COLO668 (cell line): Measurements from ENCODE around the gene ACADS.
A peak's percentile ranks its signal among the peaks of the same experiment; 100 is the strongest.

Experiments used
- DNase-seq: peaks from one replicate; lab custom pipeline; 2025; ENCODE audit not compliant: unreplicated experiment; lab: John Stamatoyannopoulos, UW

The ACADS gene

GRCh38 chr12:120699553-120699952 lies 26.1 kb upstream of the ACADS start:
- DNase-seq: no peak

DNA sequence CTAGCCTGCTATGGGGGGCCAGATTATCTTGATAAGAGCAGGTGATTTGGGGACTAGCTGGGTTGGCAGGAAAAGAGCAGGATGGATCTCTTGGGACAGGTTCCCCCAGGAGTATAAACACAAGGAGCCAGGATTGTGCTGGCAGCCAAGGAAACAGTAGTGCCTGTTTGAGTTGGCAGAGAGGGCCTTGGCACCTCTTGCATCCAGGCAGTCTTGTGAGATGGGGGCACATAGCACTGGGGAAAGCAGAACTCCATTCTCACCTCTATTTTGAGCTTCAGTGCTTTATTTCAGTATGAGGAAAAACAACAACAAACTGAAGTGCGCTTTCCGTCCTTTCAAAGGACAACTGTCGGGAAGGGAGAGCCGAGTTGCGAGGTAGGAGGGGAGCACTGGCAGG lies 24.7 kb upstream of the ACADS start:
- no peak for DNase-seq

DNA sequence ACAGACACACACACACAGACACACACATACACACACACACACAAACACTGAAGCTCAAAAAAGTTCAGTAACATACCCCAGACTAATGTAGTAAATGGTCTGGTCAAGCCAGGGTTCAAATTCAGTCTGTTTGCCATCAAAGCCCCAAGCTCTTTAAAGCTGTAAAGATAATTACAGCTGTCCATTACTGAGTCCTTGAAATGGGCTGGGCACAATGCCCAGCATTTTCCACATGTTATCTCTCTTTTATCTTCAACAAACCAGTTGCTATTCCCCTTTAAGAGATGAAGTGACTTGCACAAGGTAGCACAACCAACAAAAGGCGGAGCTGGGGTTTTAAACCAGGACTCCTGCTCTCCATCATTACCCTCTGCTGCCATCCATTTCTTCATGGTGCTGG lies 23.0 kb upstream of the ACADS start:
- DNase-seq: no peak

DNA sequence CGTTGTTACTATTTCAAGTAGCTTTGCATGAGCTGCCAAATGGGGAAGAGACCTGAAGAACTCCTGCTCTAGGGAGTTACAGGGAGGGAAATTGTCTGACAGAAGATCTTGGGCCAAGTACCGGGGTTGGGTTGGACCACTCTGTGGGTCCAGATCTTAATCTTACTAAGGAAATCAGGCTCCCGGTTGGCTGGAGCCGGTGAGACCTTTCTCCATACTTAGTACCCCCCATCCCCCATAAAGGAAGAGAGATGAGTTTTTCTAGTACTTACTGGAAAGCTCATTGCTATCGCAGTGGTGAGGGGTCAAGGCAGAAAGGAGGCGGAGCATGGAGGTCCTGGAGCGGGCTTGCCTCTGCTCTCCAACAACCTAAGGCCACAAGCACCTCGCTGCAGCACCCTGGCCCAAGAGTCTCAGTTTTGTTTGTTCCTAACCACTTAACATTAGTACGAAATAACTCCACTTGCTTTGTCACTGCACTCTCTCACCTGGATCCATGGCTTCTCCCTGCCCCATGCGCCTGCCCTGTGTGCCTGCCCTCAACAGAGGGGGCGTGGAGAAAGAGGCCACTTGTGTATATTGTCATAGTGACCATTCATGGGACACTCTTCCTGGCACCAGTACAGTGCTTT lies 22.2 kb upstream of the ACADS start:
- DNase-seq: no peak

DNA sequence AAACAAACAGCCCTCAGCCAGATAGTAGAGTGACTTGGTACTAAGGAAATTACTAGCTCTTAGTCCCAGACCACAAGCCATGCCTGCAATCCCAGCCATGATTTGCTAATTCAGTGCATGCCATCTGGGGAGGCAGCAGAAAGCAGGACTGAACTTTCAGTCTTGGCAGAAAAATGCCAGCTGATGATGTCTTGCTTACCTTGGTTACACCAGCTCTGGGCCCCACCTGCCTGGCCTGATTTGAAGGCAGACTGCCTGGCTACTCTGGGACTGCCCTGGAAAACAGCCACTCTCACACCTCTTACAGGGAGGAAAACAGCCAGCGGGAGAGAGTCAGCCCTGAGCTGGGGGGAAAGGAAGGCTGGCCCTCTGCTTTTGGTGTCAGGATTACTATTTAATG lies 20.0 kb upstream of the ACADS start:
- no peak for DNase-seq

- no peak for DNase-seq
These were observed 19.6 kb upstream of the ACADS start for GRCh38 chr12:120706029-120706428.

- DNase-seq: no peak
These were observed 17.0 kb upstream of the ACADS start for GRCh38 chr12:120708651-120709050.

GRCh38 chr12:120710031-120710804 lies 15.4 kb upstream of the ACADS start, which contains the start of gene UNC119B:
Gene UNC119B, plus strand, starts transcription at chr12:120710458. Its CDS starts 17 bp downstream, at chr12:120710475.
- DNase-seq: peak; percentile 86

- DNase-seq: peak; percentile 43
These were observed 14.8 kb upstream of the ACADS start for GRCh38 chr12:120710805-120711296.

DNA sequence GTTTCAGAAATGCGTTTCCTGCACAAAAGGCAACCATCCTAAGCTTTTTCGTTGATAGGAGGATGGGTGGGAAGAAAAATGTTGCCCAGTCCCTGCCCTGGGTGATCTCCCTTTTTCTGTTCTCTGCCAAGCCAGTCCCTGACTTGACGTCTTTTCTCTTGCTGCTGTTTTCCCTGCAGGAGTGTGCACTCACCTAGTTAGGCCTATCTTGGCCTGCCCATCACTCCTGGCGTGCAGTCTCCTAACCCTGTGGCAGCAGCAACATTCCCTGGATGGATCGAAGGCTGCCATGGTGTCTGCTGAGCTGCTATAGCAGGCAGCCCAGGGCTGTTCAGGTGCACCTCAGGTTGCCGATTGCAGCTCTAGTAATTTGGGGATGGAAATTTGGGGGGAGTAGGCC lies 14.2 kb upstream of the ACADS start:
- DNase-seq: no peak

DNA sequence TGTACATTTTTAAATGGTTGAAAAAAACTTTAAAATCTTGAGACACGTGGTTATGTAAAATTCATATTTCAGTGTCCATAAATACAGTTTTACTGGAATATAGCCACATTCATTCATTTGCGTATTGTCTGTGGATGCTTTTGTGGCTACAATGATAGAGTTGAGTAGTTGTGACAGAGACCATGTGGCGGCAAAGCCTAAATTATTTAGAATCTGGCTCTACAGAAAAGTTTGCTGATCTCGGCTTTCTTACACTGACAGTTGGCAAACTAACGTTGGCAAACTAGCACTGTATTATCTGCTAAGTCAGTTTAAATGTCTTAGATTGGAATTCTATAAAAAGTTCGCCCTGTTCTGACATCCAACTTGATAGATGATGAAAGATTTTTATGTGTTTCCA lies 13.0 kb upstream of the ACADS start:
- no peak for DNase-seq

DNA sequence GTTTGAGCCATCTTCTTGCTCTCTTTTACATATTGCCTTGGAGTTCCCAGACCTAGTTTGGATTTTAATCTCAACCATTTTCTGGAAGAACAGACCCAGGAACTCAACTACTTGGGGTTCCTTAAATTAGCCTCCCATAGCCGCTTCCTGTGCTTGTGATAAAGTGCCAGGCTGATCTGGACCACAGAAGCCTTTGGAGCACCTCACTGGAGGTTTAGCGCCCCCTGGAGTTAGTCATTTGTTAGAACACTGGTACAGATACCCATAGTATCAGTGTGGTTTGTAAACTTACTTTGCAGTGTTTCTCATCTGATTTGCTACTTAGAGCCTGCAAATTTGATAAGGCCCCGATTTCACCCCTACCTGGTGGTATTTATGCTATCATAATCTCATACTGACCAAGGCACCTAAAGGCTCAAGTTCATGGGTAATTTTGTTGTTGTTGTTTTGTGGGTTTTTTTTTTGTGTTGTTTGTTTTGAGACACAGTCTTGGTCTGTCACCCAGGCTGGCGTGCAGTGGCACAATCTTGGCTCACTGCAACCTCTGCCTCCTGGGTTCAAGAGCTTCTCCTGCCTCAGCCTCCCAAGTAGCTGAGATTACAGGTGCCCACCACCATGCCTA lies 11.7 kb upstream of the ACADS start:
- peak; percentile 73 for DNase-seq

GRCh38 chr12:120718055-120718454 lies 7.6 kb upstream of the ACADS start:
- DNase-seq: no peak

GRCh38 chr12:120719072-120719471 lies 6.6 kb upstream of the ACADS start:
- DNase-seq: no peak

DNA sequence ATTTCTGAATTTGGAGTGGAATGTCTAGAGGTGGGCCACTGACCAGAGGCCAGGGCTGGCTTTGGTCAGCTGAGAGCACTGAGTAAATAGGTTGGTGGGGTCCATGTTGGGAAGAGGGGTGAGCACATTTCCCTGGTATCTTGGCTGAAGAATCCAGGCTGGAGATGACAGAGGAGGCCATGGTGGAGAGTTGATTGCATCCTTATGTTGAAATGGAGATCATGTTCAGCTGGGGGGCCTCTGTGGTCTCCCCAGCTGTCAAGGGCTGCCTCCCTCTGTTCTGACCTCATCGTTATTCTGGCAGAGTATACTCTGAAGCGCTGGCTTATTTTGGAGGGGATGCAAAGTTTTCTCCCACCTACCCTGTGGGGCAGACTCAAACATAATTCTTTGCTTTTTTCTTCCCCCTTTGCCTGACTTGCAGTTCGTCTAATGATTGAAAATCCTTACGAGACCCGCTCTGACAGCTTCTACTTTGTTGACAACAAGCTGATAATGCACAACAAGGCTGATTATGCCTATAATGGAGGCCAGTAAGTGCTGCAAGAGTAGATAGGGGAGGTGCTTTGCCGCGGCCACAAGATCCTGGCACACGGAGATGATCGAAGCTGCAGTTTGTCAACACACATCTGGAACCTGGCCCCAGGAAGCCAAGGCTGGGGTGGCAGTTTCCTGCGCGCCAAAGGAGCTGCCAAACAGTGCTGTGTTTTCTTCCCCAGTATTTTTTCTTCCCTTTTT lies 6.0 kb upstream of the ACADS start:
- no peak for DNase-seq

GRCh38 chr12:120720234-120720986 lies 5.2 kb upstream of the ACADS start:
- no peak for DNase-seq

DNA sequence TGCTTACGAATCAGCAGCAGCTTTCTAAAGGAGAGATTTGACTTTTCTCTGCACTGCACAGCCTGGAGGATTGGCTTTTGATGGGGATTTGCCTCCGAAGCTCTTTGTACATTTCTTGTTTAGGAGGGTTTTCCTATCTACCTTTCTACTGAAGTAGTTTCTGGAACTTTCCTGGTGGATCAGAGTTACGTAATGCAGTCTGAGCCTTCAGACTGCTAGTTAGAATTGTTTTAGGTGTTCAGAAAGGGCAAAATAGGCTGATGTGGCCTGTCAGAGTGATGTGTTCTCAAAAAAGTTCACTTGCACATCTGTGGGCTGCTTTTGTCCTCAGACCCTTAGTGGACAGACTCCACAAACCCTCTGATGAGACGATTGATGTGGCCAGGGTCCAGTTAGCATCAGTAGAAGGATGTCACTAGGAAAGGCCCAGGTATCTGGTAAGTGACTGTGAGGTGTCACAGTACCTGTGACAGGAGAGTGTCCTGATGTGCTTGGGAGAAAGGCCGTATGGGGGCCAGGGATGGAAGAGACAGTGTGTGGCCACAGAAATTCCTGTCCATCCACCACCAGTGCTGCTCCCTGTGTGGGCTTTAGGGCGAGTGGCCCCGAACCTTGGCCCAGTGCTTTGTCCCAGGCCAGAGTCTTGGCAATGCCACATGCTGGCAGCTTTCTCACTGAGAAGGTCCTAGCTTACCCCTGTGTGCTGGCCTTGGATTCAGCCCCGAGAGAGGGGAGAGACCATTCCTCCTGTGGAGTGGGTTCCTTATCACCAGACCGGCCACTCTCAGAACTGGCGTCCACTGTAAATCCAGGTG lies 4.4 kb upstream of the ACADS start:
- no peak for DNase-seq

DNA sequence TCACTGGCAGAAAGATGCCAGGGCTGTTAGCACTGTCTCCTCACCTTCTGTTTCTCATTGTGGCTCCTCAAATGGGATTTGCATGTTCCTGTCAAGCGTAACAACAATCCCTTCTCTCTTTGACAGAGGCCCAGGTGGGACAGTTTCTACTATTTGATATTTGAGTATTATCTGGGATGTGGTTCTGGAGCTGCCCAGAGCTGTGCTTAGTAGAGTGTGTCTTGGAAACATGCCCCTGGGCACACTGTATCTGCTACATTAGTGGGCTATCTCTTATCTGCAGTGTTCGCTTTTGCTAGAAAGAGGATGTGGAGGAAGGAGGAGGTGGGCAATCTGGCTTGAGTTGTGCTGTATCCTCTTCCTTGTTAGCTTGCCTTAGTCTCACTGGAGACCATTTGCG lies 3.8 kb upstream of the ACADS start:
- DNase-seq: no peak

DNA sequence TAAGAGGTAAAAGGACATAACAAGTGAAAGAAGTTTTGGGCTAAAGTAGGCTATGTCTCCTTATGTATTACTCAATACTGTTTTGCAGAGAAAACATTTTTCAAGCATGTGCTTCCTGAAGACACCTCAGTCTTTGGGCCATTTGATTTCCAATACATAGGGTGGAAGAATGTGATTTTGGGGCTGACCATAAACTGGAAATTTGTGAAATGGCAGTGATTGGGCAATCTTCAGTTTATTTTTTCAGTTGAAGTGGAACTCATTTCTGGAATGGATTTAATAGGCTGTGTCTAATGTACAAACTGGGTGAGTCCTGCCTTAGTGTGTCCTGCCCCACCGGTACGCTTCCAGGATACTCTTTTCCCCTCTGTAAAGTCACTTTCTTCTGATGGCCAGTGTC lies 2.8 kb upstream of the ACADS start:
- no peak for DNase-seq

- no peak for DNase-seq
These were observed 906 bp upstream of the ACADS start for GRCh38 chr12:120724720-120725119.
